Muscle layer of duodenum (tissue), 2 donors: ENCODE measurements around the gene STAC3.

Experiments used
- H3K27ac ChIP-seq: one replicate; pipeline ENCODE4 v1.7.0; 2013; ENCODE audit warnings: mild to moderate bottlenecking, low read length
- H3K27me3 ChIP-seq: one replicate; pipeline ENCODE4 v1.7.0; 2013; ENCODE audit warnings: low read depth, mild to moderate bottlenecking, control low read depth, low read length
- H3K36me3 ChIP-seq, 2 donors: one replicate each; pipeline ENCODE4 v1.7.0; 2013; ENCODE audit warnings: low read length in 2 of 2, control low read depth in 1 of 2, mild to moderate bottlenecking in 1 of 2; ENCODE audit not compliant: insufficient read depth in 2 of 2, control insufficient read depth in 1 of 2
- H3K4me1 ChIP-seq, 2 donors: one replicate each; pipeline ENCODE4 v1.7.0; 2013; ENCODE audit warnings: low read length in 2 of 2, mild to moderate bottlenecking in 2 of 2, control low read depth in 1 of 2, moderate library complexity in 1 of 2; ENCODE audit not compliant: insufficient read depth in 2 of 2, control insufficient read depth in 1 of 2
- H3K4me3 ChIP-seq, 2 donors: one replicate each; pipeline ENCODE4 v1.7.0; 2013; ENCODE audit warnings: low read length in 2 of 2, low read depth in 1 of 2, mild to moderate bottlenecking in 1 of 2
- H3K9me3 ChIP-seq, 2 donors: one replicate each; pipeline ENCODE4 v1.7.0; 2013; ENCODE audit warnings: low read length in 2 of 2, control low read depth in 1 of 2, mild to moderate bottlenecking in 1 of 2; ENCODE audit not compliant: control insufficient read depth in 1 of 2
- donor health status: healthy.

Gene STAC3

GRCh38 chr12:57233357-57234232 is 17.4 kb downstream of the STAC3 start:
- no peaks in the 10 kb centered on the region for H3K9me3 ChIP-seq
- H3K36me3 ChIP-seq = peaks cover 29 to 38% of the 10 kb centered on the region in 2 donors
- H3K27me3 ChIP-seq = peaks cover 22% of the 10 kb centered on the region
- H3K27ac ChIP-seq = no peak overlapping the region
- peaks cover 10 to 37% of the 10 kb centered on the region in 2 donors for H3K4me1 ChIP-seq
- H3K4me3 ChIP-seq = no peak overlapping the region

GRCh38 chr12:57232156-57232756 is 18.7 kb downstream of the STAC3 start:
- Histone ChIP-seq H3K36me3 (peaks cover 29 to 38% of the 10 kb centered on the region in 2 donors), H3K4me1 (peaks cover 9 to 25% of the 10 kb centered on the region in 2 donors), H3K27me3 (peaks cover 10% of the 10 kb centered on the region), H3K27ac (no peak overlapping the region), H3K4me3 (no peak overlapping the region), H3K9me3 (no peaks in the 10 kb centered on the region)

- peaks cover 10% of the 10 kb centered on the region for H3K27me3 ChIP-seq
- H3K36me3 ChIP-seq = peaks cover 29 to 38% of the 10 kb centered on the region in 2 donors
- H3K9me3 ChIP-seq = no peaks in the 10 kb centered on the region
- H3K4me3 ChIP-seq = no peak overlapping the region
- H3K27ac ChIP-seq = no peak overlapping the region
- peaks cover 9 to 28% of the 10 kb centered on the region in 2 donors for H3K4me1 ChIP-seq
These were observed 19.5 kb downstream of the STAC3 start for GRCh38 chr12:57231276-57232021.

- H3K36me3 ChIP-seq = peaks cover 29 to 38% of the 10 kb centered on the region in 2 donors
- H3K9me3 ChIP-seq = no peaks in the 10 kb centered on the region
- peaks cover 9 to 28% of the 10 kb centered on the region in 2 donors for H3K4me1 ChIP-seq
- H3K27me3 ChIP-seq = peaks cover 12% of the 10 kb centered on the region
- H3K4me3 ChIP-seq = peak overlapping the region; percentile 79 to 94
- H3K27ac ChIP-seq = peak overlapping the region; percentile 67
These were observed 20.4 kb downstream of the STAC3 start for GRCh38 chr12:57230381-57231155.

GRCh38 chr12:57229634-57230380 is 21.2 kb downstream of the STAC3 start, which contains the start of gene SHMT2:
TSS of gene SHMT2 (plus strand) at chr12:57229711. CDS start at chr12:57229779, 68 bp downstream.
- Histone ChIP-seq H3K4me3 (peak within 1 kb of the TSS; percentile 79 to 94), H3K36me3 (peaks cover 29 to 37% of the 10 kb centered on the region in 2 donors), H3K4me1 (peaks cover 9 to 31% of the 10 kb centered on the region in 2 donors), H3K27ac (peak within 1 kb of the TSS; percentile 67), H3K9me3 (no peaks in the 10 kb centered on the region), H3K27me3 (peaks cover 20% of the 10 kb centered on the region)

GRCh38 chr12:57229046-57229633 is 21.8 kb downstream of the STAC3 start:
- Histone ChIP-seq H3K9me3 (no peaks in the 10 kb centered on the region), H3K27ac (no peak overlapping the region), H3K36me3 (peaks cover 27 to 31% of the 10 kb centered on the region in 2 donors), H3K27me3 (peaks cover 26% of the 10 kb centered on the region), H3K4me1 (peaks cover 9 to 35% of the 10 kb centered on the region in 2 donors), H3K4me3 (peak overlapping the region; percentile 79 to 94)

GRCh38 chr12:57227315-57228115 is 23.5 kb downstream of the STAC3 start:
- no peak overlapping the region for H3K4me3 ChIP-seq
- peaks cover 42% of the 10 kb centered on the region for H3K27me3 ChIP-seq
- H3K27ac ChIP-seq = no peak overlapping the region
- H3K9me3 ChIP-seq = no peaks in the 10 kb centered on the region
- peaks cover 9 to 35% of the 10 kb centered on the region in 2 donors for H3K4me1 ChIP-seq
- peaks cover 11 to 15% of the 10 kb centered on the region in 2 donors for H3K36me3 ChIP-seq

GRCh38 chr12:57226588-57227314 is 24.2 kb downstream of the STAC3 start:
- Histone ChIP-seq H3K9me3 (no peaks in the 10 kb centered on the region), H3K36me3 (peaks cover 4 to 7% of the 10 kb centered on the region in 2 donors), H3K4me1 (peaks cover 9 to 35% of the 10 kb centered on the region in 2 donors), H3K27ac (no peak overlapping the region), H3K4me3 (no peak overlapping the region), H3K27me3 (peaks cover 48% of the 10 kb centered on the region)

- H3K4me3 ChIP-seq = no peak overlapping the region
- H3K9me3 ChIP-seq = no peaks in the 10 kb centered on the region
- H3K36me3 ChIP-seq = peaks cover 0 to 4% of the 10 kb centered on the region in 2 donors
- H3K27me3 ChIP-seq = peaks cover 58% of the 10 kb centered on the region
- H3K4me1 ChIP-seq = peaks cover 7 to 28% of the 10 kb centered on the region in 2 donors
- no peak overlapping the region for H3K27ac ChIP-seq
These were observed 25.2 kb downstream of the STAC3 start for GRCh38 chr12:57225680-57226210.
